Smooth muscle cell (in vitro differentiated cells): ENCODE measurements around the gene HAO2. TPM values are rescaled to one million over a fixed set of nuclear protein-coding genes. Genes with fewer than 3 reads are reported as not detected.

Experiments
- DNase-seq: peaks from one replicate; lab custom pipeline; 2025; ENCODE audit not compliant: unreplicated experiment; lab: John Stamatoyannopoulos, UW
- H2AFZ ChIP-seq: fragments of 200-600 bp; sonication (generic); 2 replicates; pipeline ENCODE4 v1.6.0; 2016; ENCODE audit warnings: antibody characterized with exemption, low read depth, mild to moderate bottlenecking
- H3F3A ChIP-seq: fragments of 200-600 bp; sonication (generic); 2 replicates; pipeline ENCODE4 v1.6.0; 2017; ENCODE audit warnings: antibody characterized with exemption, low read depth
- H3K27ac ChIP-seq: fragments of 200-600 bp; sonication (generic); 2 replicates; pipeline ENCODE4 v1.5.1; 2016; ENCODE audit warnings: low read depth, mild to moderate bottlenecking
- H3K27me3 ChIP-seq: fragments of 200-600 bp; sonication (generic); 2 replicates; pipeline ENCODE4 v1.6.1; 2016; ENCODE audit warnings: low read depth, mild to moderate bottlenecking
- H3K36me3 ChIP-seq: fragments of 200-600 bp; sonication (generic); 2 replicates; pipeline ENCODE4 v1.5.1; 2016; ENCODE audit warnings: low read depth
- H3K4me1 ChIP-seq: fragments of 200-600 bp; sonication (generic); 2 replicates; pipeline ENCODE4 v1.5.1; 2016; ENCODE audit warnings: low read depth
- H3K4me2 ChIP-seq: fragments of 200-600 bp; sonication (generic); 2 replicates; pipeline ENCODE4 v1.6.0; 2016; ENCODE audit warnings: mild to moderate bottlenecking
- H3K4me3 ChIP-seq: fragments of 200-600 bp; sonication (generic); 2 replicates; pipeline ENCODE4 v1.5.1; 2016; ENCODE audit warnings: mild to moderate bottlenecking
- H3K79me2 ChIP-seq: fragments of 200-600 bp; sonication (generic); 2 replicates; pipeline ENCODE4 v1.6.0; 2016; ENCODE audit warnings: low read depth, mild to moderate bottlenecking
- H3K9ac ChIP-seq: fragments of 200-600 bp; sonication (generic); 2 replicates; pipeline ENCODE4 v1.6.0; 2016; ENCODE audit warnings: low read depth
- H3K9me3 ChIP-seq: fragments of 200-600 bp; sonication (generic); replicated peaks from 2 replicates; pipeline ENCODE4 v1.5.1; 2016; ENCODE audit warnings: low read depth
- H4K20me1 ChIP-seq: fragments of 200-600 bp; sonication (generic); 2 replicates; pipeline ENCODE4 v1.6.0; 2016; ENCODE audit warnings: low read depth
- CTCF ChIP-seq: fragments of 200-600 bp; sonication (generic); IDR thresholded peaks from 2 replicates; pipeline ENCODE4 v1.5.1; 2017; ENCODE audit warnings: borderline replicate concordance, mild to moderate bottlenecking, antibody characterized with exemption; ENCODE audit not compliant: insufficient read depth, poor library complexity, severe bottlenecking
- WGBS: methylation state at CpG from one replicate; pipeline ENCODE4 v1.1.7; 2016; ENCODE audit warnings: low lambda C conversion rate; 5-methylcytosine and 5-hydroxymethylcytosine counted together
- polyA plus RNA-seq: library from polyadenylated mRNA; unstranded; fragments of >200 nt; fragmentation: Nextera tagmentation; extraction: Ambion mirVana; gene quantifications from 2 replicates; pipeline ENCODE4 v1.2.1, GENCODE V29; 2016
- total RNA-seq: library from RNA; depleted of rRNA; stranded (reverse); fragments of >200 nt; gene quantifications from 2 replicates; pipeline ENCODE4 v1.2.3, GENCODE V29; 2014

The HAO2 gene
- total and polyA plus RNA-seq, 2 experiments from 2014 or later: not detected

DNA sequence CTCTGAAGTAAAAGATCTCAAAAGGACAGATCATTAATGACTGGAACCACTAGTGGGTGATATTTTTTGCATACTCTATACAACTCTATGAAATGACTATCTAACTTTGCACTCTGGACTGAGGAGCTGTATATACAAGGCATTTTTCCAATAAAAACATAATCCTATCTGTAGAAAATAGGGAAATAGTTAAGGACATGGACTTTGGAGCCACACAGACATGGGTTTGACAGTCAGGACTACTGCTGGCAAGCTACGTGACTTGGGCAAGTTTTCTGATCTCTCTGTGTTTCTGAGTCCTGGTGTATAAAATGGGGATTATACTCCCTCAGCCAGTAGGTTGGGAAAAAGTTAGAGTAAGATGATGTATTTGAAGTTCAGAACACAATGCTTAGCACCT is 25.5 kb downstream of the HAO2 start:
- H3K27me3 ChIP-seq: no peaks in the 10 kb centered on the region
- H3K27ac ChIP-seq: no peak overlapping the region
- H2AFZ ChIP-seq: no peak overlapping the region
- no peaks in the 10 kb centered on the region for H3K9me3 ChIP-seq
- H3K36me3 ChIP-seq: no peaks in the 10 kb centered on the region
- 88% methylated on average over 1 of the region's 1 CpG for WGBS
- H3K4me2 ChIP-seq: no peak overlapping the region
- H3F3A ChIP-seq: no peaks in the 10 kb centered on the region
- no peak for TF ChIP-seq CTCF
- no peaks in the 10 kb centered on the region for H3K4me1 ChIP-seq
- H4K20me1 ChIP-seq: no peaks in the 10 kb centered on the region
- no peak overlapping the region for H3K9ac ChIP-seq
- H3K79me2 ChIP-seq: no peaks in the 10 kb centered on the region
- no peak for DNase-seq
- H3K4me3 ChIP-seq: no peak overlapping the region

DNA sequence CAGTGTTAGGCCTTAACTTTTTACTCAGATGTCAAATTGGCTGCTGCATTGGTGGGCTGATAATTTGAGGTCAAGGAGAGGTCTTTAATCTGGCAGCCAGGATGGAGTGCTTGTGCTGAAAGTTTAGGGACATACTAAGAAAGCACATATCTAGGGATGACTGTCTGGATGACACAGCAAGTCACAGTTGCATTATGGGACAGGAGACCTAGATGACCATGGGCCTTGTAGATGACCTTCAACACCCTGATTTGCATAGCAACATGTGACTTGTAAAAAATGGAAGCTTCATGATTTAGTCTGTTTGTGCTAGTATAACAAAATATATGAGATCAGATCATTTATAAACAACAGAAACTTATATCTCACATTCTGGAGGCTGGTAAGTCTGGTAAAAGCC is 28.4 kb downstream of the HAO2 start:
- no peaks in the 10 kb centered on the region for H4K20me1 ChIP-seq
- H3F3A ChIP-seq: no peaks in the 10 kb centered on the region
- H3K4me2 ChIP-seq: no peak overlapping the region
- H3K79me2 ChIP-seq: no peaks in the 10 kb centered on the region
- no peaks in the 10 kb centered on the region for H3K27me3 ChIP-seq
- H3K36me3 ChIP-seq: no peaks in the 10 kb centered on the region
- H3K9me3 ChIP-seq: no peaks in the 10 kb centered on the region
- H2AFZ ChIP-seq: no peak overlapping the region
- no peak overlapping the region for H3K4me3 ChIP-seq
- H3K27ac ChIP-seq: no peak overlapping the region
- no peak for DNase-seq
- TF ChIP-seq CTCF: no peak
- H3K9ac ChIP-seq: no peak overlapping the region
- no peaks in the 10 kb centered on the region for H3K4me1 ChIP-seq

GRCh38 chr1:119397986-119398385 is 29.4 kb downstream of the HAO2 start:
- no peaks in the 10 kb centered on the region for H4K20me1 ChIP-seq
- no peak overlapping the region for H3K27ac ChIP-seq
- H3K9me3 ChIP-seq: no peaks in the 10 kb centered on the region
- DNase-seq: no peak
- no peak overlapping the region for H3K4me3 ChIP-seq
- no peak overlapping the region for H3K9ac ChIP-seq
- H3F3A ChIP-seq: no peaks in the 10 kb centered on the region
- H3K36me3 ChIP-seq: no peaks in the 10 kb centered on the region
- H3K4me1 ChIP-seq: no peaks in the 10 kb centered on the region
- TF ChIP-seq CTCF: no peak
- WGBS: 82% methylated on average over 3 of the region's 3 CpGs
- H2AFZ ChIP-seq: no peak overlapping the region
- H3K79me2 ChIP-seq: no peaks in the 10 kb centered on the region
- no peak overlapping the region for H3K4me2 ChIP-seq
- H3K27me3 ChIP-seq: no peaks in the 10 kb centered on the region

DNA sequence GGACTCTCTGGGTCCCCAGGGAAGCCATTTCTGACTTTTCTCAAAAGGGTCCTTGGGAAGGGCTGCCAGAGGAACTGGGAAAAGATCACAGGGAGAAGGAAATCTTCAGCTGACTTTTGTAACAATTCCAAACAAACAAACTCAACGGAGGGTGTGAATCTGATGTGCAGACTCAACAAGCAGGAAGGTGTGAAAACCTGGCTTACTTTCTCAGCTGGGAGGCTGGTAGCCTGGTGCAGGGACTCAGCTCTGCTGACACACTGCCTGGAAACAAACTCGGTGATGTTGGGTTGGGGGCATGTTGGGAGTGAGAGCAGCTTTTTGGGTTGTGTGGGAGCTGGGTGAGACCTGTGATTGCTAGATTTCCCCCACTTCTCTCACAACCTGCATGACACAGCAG is 36.2 kb downstream of the HAO2 start:
- H3K9me3 ChIP-seq: no peaks in the 10 kb centered on the region
- TF ChIP-seq CTCF: no peak
- 74% methylated on average over 2 of the region's 2 CpGs for WGBS
- H3K27ac ChIP-seq: no peak overlapping the region
- no peak overlapping the region for H3K4me3 ChIP-seq
- DNase-seq: no peak
- H3K79me2 ChIP-seq: no peaks in the 10 kb centered on the region
- H3K9ac ChIP-seq: no peak overlapping the region
- no peaks in the 10 kb centered on the region for H3K36me3 ChIP-seq
- H3K27me3 ChIP-seq: no peaks in the 10 kb centered on the region
- no peak overlapping the region for H2AFZ ChIP-seq
- no peaks in the 10 kb centered on the region for H4K20me1 ChIP-seq
- H3K4me2 ChIP-seq: no peak overlapping the region
- H3K4me1 ChIP-seq: no peaks in the 10 kb centered on the region
- no peaks in the 10 kb centered on the region for H3F3A ChIP-seq
